Fibroblast of pulmonary artery (primary cell): ENCODE data around the gene NKAIN2.

ENCODE experiments used
- DNase-seq: peaks from one replicate; pipeline ENCODE4 v3.0.0-alpha.2; 2010; ENCODE audit warnings: low read depth
- H3K4me3 ChIP-seq: replicated peaks from 2 replicates; pipeline ENCODE4 v1.5.1; 2011; ENCODE audit warnings: low read depth, mild to moderate bottlenecking, control low read depth, low read length, moderate library complexity
- CTCF ChIP-seq: IDR thresholded peaks from 2 replicates; pipeline ENCODE4 v1.5.1; 2011; ENCODE audit warnings: mild to moderate bottlenecking, control low read depth, low read length, inconsistent platforms; ENCODE audit errors: missing control alignments

NKAIN2 gene

DNA sequence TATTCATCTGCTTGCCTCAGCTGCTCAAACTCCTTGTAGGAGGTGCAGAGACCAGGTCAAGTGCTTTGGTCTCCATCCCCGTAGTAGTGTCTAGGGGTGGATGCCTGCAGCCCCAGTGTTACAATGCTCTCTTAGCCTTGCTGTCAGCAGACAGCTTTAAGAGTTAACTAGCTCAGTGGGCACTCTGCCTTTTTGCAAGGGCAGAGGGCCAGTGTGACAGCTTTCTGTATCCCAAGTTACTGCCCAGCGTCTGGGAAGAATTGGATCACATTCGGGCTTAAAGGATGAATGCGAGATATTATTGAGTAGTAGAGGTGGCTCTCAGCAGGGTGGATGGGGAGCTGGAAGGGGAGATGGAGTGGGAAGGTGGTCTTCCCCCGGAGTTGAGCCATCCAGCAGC, 818.7 kb downstream of the NKAIN2 start:
- no peak for DNase-seq
- no peak overlapping the region for H3K4me3 ChIP-seq
- no peak for TF ChIP-seq CTCF

GRCh38 chr6:124633655-124634054, 830.0 kb downstream of the NKAIN2 start:
- DNase-seq: no peak
- TF ChIP-seq CTCF: no peak
- H3K4me3 ChIP-seq: no peak overlapping the region

GRCh38 chr6:124640432-124640831, 836.8 kb downstream of the NKAIN2 start:
- no peak for DNase-seq
- TF ChIP-seq CTCF: no peak

GRCh38 chr6:124655866-124656265, 852.2 kb downstream of the NKAIN2 start:
- peak; percentile 3 for DNase-seq
- no peak overlapping the region for H3K4me3 ChIP-seq
- no peak for TF ChIP-seq CTCF

More at GRCh38 chr6:124640432-124640831, 836.8 kb downstream of the NKAIN2 start:
- no peak overlapping the region for H3K4me3 ChIP-seq

DNA sequence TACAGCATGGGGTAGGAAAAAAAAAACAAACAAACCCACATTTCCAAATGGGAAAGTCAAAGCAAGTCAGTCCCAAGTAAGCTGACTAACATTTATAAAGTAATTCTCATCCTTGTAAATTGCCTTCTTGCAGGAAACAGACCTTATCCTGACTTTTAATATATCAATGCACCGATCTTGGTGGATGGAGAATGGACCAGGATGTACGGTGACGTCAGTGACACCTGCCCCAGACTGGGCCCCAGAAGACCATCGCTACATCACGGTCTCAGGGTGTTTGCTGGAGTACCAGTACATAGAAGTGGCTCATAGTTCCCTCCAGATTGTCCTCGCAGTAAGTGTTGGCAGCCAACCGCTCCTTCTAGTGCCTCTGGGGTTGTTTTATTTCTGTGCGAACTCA, 854.4 kb downstream of the NKAIN2 start:
- TF ChIP-seq CTCF: no peak
- H3K4me3 ChIP-seq: no peak overlapping the region
- DNase-seq: no peak

DNA sequence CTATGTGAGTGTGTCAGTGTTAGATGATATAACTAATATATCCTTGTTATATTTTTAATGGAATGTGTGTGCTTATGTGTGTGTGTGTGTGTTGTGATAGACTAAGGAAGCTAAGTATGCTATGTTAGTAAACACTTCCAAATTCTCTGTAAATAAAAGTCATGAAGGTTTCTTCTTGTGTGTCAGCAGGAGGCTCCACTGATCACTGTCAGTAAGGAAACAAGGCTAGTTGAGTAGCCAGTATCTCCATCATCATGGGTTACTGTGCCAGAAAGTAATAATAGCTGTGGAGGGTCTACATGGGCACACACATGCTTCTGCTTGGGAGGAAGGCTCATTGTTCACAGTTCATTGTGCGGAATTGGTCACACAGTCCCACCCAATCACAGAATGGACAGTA, 855.8 kb downstream of the NKAIN2 start:
- H3K4me3 ChIP-seq: no peak overlapping the region
- TF ChIP-seq CTCF: no peak
- DNase-seq: no peak

DNA sequence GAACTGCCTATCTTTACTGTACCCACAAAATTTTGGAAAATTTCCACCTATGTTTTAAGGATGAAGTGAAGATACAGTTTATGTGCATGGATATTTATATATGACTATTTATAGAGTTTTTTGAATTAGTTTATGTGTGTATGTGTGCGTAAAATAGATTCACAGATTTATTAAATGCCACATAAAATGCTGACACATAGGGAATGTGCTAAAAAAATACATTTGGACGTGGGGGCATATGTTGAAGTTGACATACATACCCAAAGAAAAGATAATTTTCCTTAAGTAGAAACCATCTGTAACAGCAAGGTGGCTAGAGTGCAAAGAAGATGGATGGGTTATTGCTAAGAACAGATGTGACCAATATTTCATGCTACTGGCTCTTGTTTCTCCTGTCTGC, 856.5 kb downstream of the NKAIN2 start:
- no peak overlapping the region for H3K4me3 ChIP-seq
- no peak for DNase-seq
- no peak for TF ChIP-seq CTCF
